Epithelial cell of prostate (primary cell): Measurements from ENCODE around the gene PTK7.
"Not testable (repeated sequence)": the region's sequence is repeated elsewhere in the genome, so short reads cannot be mapped to it uniquely, and the experiment has no call there.

Source experiments
- DNase-seq: peaks from one replicate; pipeline ENCODE4 v3.0.0-alpha.2; 2011; ENCODE audit warnings: low read depth, low spot score
- H3K27ac ChIP-seq: fragments of 450-650 bp; 2 replicates; pipeline ENCODE4 v1.5.1; 2017; ENCODE audit warnings: mild to moderate bottlenecking

Gene PTK7

GRCh38 chr6:43081922-43082321 lies 5.8 kb downstream of the PTK7 start:
- H3K27ac ChIP-seq: not testable (repeated sequence)

GRCh38 chr6:43082806-43083655 lies 6.9 kb downstream of the PTK7 start:
- no peak for DNase-seq
- no peak overlapping the region for H3K27ac ChIP-seq

More at GRCh38 chr6:43081922-43082321, 5.8 kb downstream of the PTK7 start:
- not testable (repeated sequence) for DNase-seq

GRCh38 chr6:43086022-43086658 lies 10.0 kb downstream of the PTK7 start:
- no peak for DNase-seq
- H3K27ac ChIP-seq: no peak overlapping the region

- H3K27ac ChIP-seq: peak overlapping the region; percentile 82
- peak; percentile 88 for DNase-seq
Measured at GRCh38 chr6:43088654-43089056, 12.5 kb downstream of the PTK7 start.

- no peak for DNase-seq
Measured at GRCh38 chr6:43089467-43089866, 13.4 kb downstream of the PTK7 start.

GRCh38 chr6:43089874-43090558 lies 13.9 kb downstream of the PTK7 start:
- DNase-seq: no peak

More at GRCh38 chr6:43089467-43089866, 13.4 kb downstream of the PTK7 start:
- H3K27ac ChIP-seq: peak overlapping the region; percentile 82

GRCh38 chr6:43090559-43090956 lies 14.4 kb downstream of the PTK7 start:
- H3K27ac ChIP-seq: peak overlapping the region; percentile 82
- DNase-seq: no peak

More at GRCh38 chr6:43089874-43090558, 13.9 kb downstream of the PTK7 start:
- peak overlapping the region; percentile 82 for H3K27ac ChIP-seq

- peak overlapping the region; percentile 82 for H3K27ac ChIP-seq
- no peak for DNase-seq
Measured at GRCh38 chr6:43091020-43091419, 14.9 kb downstream of the PTK7 start.

GRCh38 chr6:43091436-43091991 lies 15.4 kb downstream of the PTK7 start:
- peak overlapping the region; percentile 82 for H3K27ac ChIP-seq
- no peak for DNase-seq

- H3K27ac ChIP-seq: peak overlapping the region; percentile 34
- no peak for DNase-seq
Measured at GRCh38 chr6:43092635-43093034, 16.5 kb downstream of the PTK7 start.

GRCh38 chr6:43093436-43094289 lies 17.5 kb downstream of the PTK7 start:
- peak overlapping the region; percentile 34 for H3K27ac ChIP-seq
- no peak for DNase-seq

- H3K27ac ChIP-seq: peak overlapping the region; percentile 96
- DNase-seq: no peak
Measured at GRCh38 chr6:43095939-43096338, 19.8 kb downstream of the PTK7 start.

- DNase-seq: peak; percentile 81
- peak overlapping the region; percentile 96 for H3K27ac ChIP-seq
Measured at GRCh38 chr6:43096451-43097097, 20.5 kb downstream of the PTK7 start.

GRCh38 chr6:43097098-43097489 lies 21.0 kb downstream of the PTK7 start:
- DNase-seq: no peak
- H3K27ac ChIP-seq: peak overlapping the region; percentile 96

- no peak for DNase-seq
- H3K27ac ChIP-seq: peak overlapping the region; percentile 96
Measured at GRCh38 chr6:43097502-43097901, 21.4 kb downstream of the PTK7 start.

GRCh38 chr6:43101497-43101896 lies 25.4 kb downstream of the PTK7 start:
- no peak for DNase-seq
- no peak overlapping the region for H3K27ac ChIP-seq

- DNase-seq: no peak
- peak overlapping the region; percentile 8 for H3K27ac ChIP-seq
Measured at GRCh38 chr6:43103253-43103876, 27.3 kb downstream of the PTK7 start.

- no peak overlapping the region for H3K27ac ChIP-seq
- DNase-seq: no peak
Measured at GRCh38 chr6:43105538-43106222, 29.6 kb downstream of the PTK7 start.
